IMR-90 (cell line): Measurements from ENCODE around the gene PRKCE. TPM values are rescaled to one million over a fixed set of nuclear protein-coding genes. Genes with fewer than 3 reads are reported as not detected.
A peak's percentile ranks its signal among the peaks of the same experiment; 100 is the strongest.

Source experiments
- ATAC-seq: fragments of 200-7000 bp; cut with Tn5 transposase; 2 replicates; pipeline ENCODE4 v1.9.1; 2020; ENCODE audit warnings: low read depth, mild to moderate bottlenecking, moderate library complexity
- BruUV-seq: library from RNA; stranded (reverse); fragments of 400-500 nt; replicated peaks from 2 replicates; lab custom pipeline; 2021; lab: Mats Ljungman, UMichigan
- CTCF ChIA-PET: fragments of 300-600 bp; formaldehyde crosslinking; extraction: SDS; loops from one replicate; lab custom pipeline; 2021; ENCODE audit warnings: antibody characterized with exemption; lab: Yijun Ruan, JAX
- POLR2A ChIA-PET: fragments of 300-600 bp; sonication (Branson Sonifier 250); formaldehyde crosslinking; loops from one replicate; lab custom pipeline; 2022; ENCODE audit warnings: antibody characterized with exemption; ENCODE audit not compliant: unreplicated experiment; lab: Charles Lee
- DNase-seq: peaks from one replicate; pipeline ENCODE4 v3.0.0; 2013
- H2AFZ ChIP-seq: replicated peaks from 2 replicates; pipeline ENCODE3; 2013; ENCODE audit warnings: low read length, mild to moderate bottlenecking; ENCODE audit not compliant: poor library complexity
- H2AK5ac ChIP-seq: 2 replicates; pipeline ENCODE4 v1.6.1; 2013; ENCODE audit warnings: low read depth, low read length, inconsistent platforms
- H2AK9ac ChIP-seq: replicated peaks from 2 replicates; pipeline ENCODE3; 2013; ENCODE audit warnings: mild to moderate bottlenecking, low read depth, low read length, moderate library complexity; ENCODE audit not compliant: poor library complexity
- H2BK120ac ChIP-seq: 2 replicates; pipeline ENCODE4 v1.6.1; 2013; ENCODE audit warnings: low read depth, low read length, inconsistent platforms
- H2BK15ac ChIP-seq: 3 replicates; pipeline ENCODE4 v1.6.1; 2013; ENCODE audit warnings: low read depth, low read length, inconsistent platforms
- H2BK20ac ChIP-seq: 2 replicates; pipeline ENCODE4 v1.6.1; 2013; ENCODE audit warnings: low read depth, mild to moderate bottlenecking, inconsistent platforms, low read length, moderate library complexity
- H2BK5ac ChIP-seq: 2 replicates; pipeline ENCODE4 v1.6.1; 2013; ENCODE audit warnings: mild to moderate bottlenecking, low read depth, low read length, inconsistent platforms; ENCODE audit not compliant: poor library complexity, severe bottlenecking
- H3K14ac ChIP-seq: replicated peaks from 2 replicates; pipeline ENCODE4 v1.6.1; 2013; ENCODE audit warnings: low read depth, low read length, inconsistent platforms
- H3K18ac ChIP-seq: 2 replicates; pipeline ENCODE4 v1.6.1; 2013; ENCODE audit warnings: low read depth, low read length, control low read depth
- H3K23ac ChIP-seq: 2 replicates; pipeline ENCODE4 v1.6.1; 2013; ENCODE audit warnings: low read depth, low read length, inconsistent platforms
- H3K27ac ChIP-seq: 2 replicates; pipeline ENCODE4 v1.5.1; 2013; ENCODE audit warnings: mild to moderate bottlenecking, control low read depth, low read length; ENCODE audit not compliant: insufficient read depth
- H3K27me3 ChIP-seq: 2 replicates; pipeline ENCODE4 v1.6.1; 2013; ENCODE audit warnings: low read length; ENCODE audit not compliant: control insufficient read depth, insufficient read depth
- H3K36me3 ChIP-seq: 2 replicates; pipeline ENCODE4 v1.6.1; 2013; ENCODE audit warnings: low read length, mixed read lengths; ENCODE audit not compliant: control insufficient read depth, insufficient read depth
- H3K4ac ChIP-seq: 2 replicates; pipeline ENCODE4 v1.6.1; 2013; ENCODE audit warnings: low read depth, low read length, inconsistent platforms
- H3K4me1 ChIP-seq: 2 replicates; pipeline ENCODE4 v1.6.1; 2013; ENCODE audit warnings: low read length, mixed read lengths; ENCODE audit not compliant: control insufficient read depth, insufficient read depth
- H3K4me2 ChIP-seq: 2 replicates; pipeline ENCODE4 v1.6.1; 2013; ENCODE audit warnings: low read depth, mild to moderate bottlenecking, control low read depth, low read length, moderate library complexity
- H3K4me3 ChIP-seq: 2 replicates; pipeline ENCODE4 v1.5.1; 2013; ENCODE audit warnings: low read depth, mild to moderate bottlenecking, control low read depth, low read length, moderate library complexity; ENCODE audit not compliant: insufficient read depth
- H3K56ac ChIP-seq: 2 replicates; pipeline ENCODE4 v1.6.1; 2013; ENCODE audit warnings: low read length, inconsistent platforms; ENCODE audit not compliant: insufficient read depth; ENCODE audit errors: extremely low read depth
- H3K79me1 ChIP-seq, 2 experiments: 2 replicates each; pipeline ENCODE4 v1.6.1; 2013; ENCODE audit warnings: low read length in 2 of 2, inconsistent platforms in 1 of 2, low read depth in 1 of 2
- H3K9ac ChIP-seq: 2 replicates; pipeline ENCODE4 v1.6.1; 2013; ENCODE audit warnings: low read depth, low read length, control low read depth
- H3K9me1 ChIP-seq: 2 replicates; pipeline ENCODE4 v1.6.1; 2013; ENCODE audit warnings: low read length, inconsistent platforms; ENCODE audit not compliant: insufficient read depth
- H3K9me3 ChIP-seq: 2 replicates; pipeline ENCODE4 v1.6.1; 2013; ENCODE audit warnings: low read length; ENCODE audit not compliant: control insufficient read depth, insufficient read depth
- H4K20me1 ChIP-seq: 2 replicates; pipeline ENCODE4 v1.6.1; 2013; ENCODE audit warnings: low read length, inconsistent platforms; ENCODE audit not compliant: insufficient read depth
- H4K5ac ChIP-seq: 2 replicates; pipeline ENCODE4 v1.6.1; 2013; ENCODE audit warnings: mild to moderate bottlenecking, low read depth, low read length, control low read depth
- H4K8ac ChIP-seq, 2 experiments: 2 replicates each; pipeline ENCODE4 v1.6.1; 2013; ENCODE audit warnings: low read depth in 2 of 2, low read length in 2 of 2, control low read depth in 1 of 2, inconsistent platforms in 1 of 2
- H4K91ac ChIP-seq: 2 replicates; pipeline ENCODE4 v1.6.1; 2013; ENCODE audit warnings: low read depth, low read length, inconsistent platforms; ENCODE audit not compliant: insufficient read depth
- CEBPB ChIP-seq: IDR thresholded peaks from 2 replicates; pipeline ENCODE4 v1.6.1; 2012; ENCODE audit warnings: low read depth, low read length, improper control_type of control experiment
- CHD1 ChIP-seq: IDR thresholded peaks from 2 replicates; pipeline ENCODE4 v1.6.1; 2012; ENCODE audit warnings: low read depth, low read length, improper control_type of control experiment
- CTCF ChIP-seq: conservative IDR thresholded peaks from 2 replicates; pipeline ENCODE4 v1.5.1; 2012; ENCODE audit warnings: mild to moderate bottlenecking, low read depth, low read length, improper control_type of control experiment
- FOS ChIP-seq: fragments of 150-350 bp; IDR thresholded peaks from 2 replicates; pipeline ENCODE4 v1.6.1; 2016; ENCODE audit warnings: low read depth, low read length
- MAFK ChIP-seq: IDR thresholded peaks from 2 replicates; pipeline ENCODE4 v1.6.1; 2012; ENCODE audit warnings: low read depth, low read length, improper control_type of control experiment
- MXI1 ChIP-seq: IDR thresholded peaks from 2 replicates; pipeline ENCODE4 v1.6.1; 2012; ENCODE audit warnings: low read depth, mild to moderate bottlenecking, low read length, moderate library complexity, borderline replicate concordance
- NFE2L2 ChIP-seq: fragments of 150-350 bp; IDR thresholded peaks from 2 replicates; pipeline ENCODE4 v1.6.1; 2016; ENCODE audit warnings: low read depth, mild to moderate bottlenecking, low read length
- RAD21 ChIP-seq: IDR thresholded peaks from 2 replicates; pipeline ENCODE4 v1.6.1; 2012; ENCODE audit warnings: low read length, improper control_type of control experiment
- SMC3 ChIP-seq: fragments of 150-350 bp; IDR thresholded peaks from 2 replicates; pipeline ENCODE4 v1.6.1; 2016; ENCODE audit warnings: low read depth, mild to moderate bottlenecking, antibody characterized with exemption, low read length, moderate library complexity
- USF2 ChIP-seq: fragments of 150-350 bp; IDR thresholded peaks from 2 replicates; pipeline ENCODE4 v1.6.1; 2017; ENCODE audit warnings: mild to moderate bottlenecking, antibody characterized with exemption, low read length, low read depth
- WGBS, 2 experiments: methylation state at CpG; one replicate each; pipeline versions ENCODE4 v1.1.5 to v1.1.7; 2013; ENCODE audit warnings: missing lambda C conversion rate in 2 of 2; ENCODE audit not compliant: insufficient read length in 1 of 2; ENCODE audit errors: extremely low coverage in 2 of 2; 5-methylcytosine and 5-hydroxymethylcytosine counted together
- dilution Hi-C: fragments of 300-500 bp; cut with HindIII; formaldehyde crosslinking; loops from one replicate; pipeline ENCODE4 v1.14.3; 2018; ENCODE audit warnings: low sequenced_read_pairs; ENCODE audit not compliant: unreplicated experiment
- in situ Hi-C: fragments of 300-500 bp; cut with MboI; formaldehyde crosslinking; loops from 3 replicates; pipeline ENCODE4 v1.14.3; 2019; ENCODE audit warnings: low sequenced_read_pairs, inconsistent platforms, mixed read lengths
- intact Hi-C: fragments of 100-400 bp; cut with micrococcal nuclease; formaldehyde crosslinking; loops from 2 replicates; pipeline ENCODE4 v1.10.0; 2022
- polyA plus RNA-seq, 3 experiments: library from polyadenylated mRNA; depleted of rRNA; stranded (reverse); fragments of >200 nt; gene quantifications; 2 replicates each; pipeline ENCODE4 v1.2.3, GENCODE V29; 2012; ENCODE audit warnings: low replicate concordance in 1 of 3
- total RNA-seq: library from RNA; depleted of rRNA; stranded (reverse); fragments of >200 nt; gene quantifications from 2 replicates; pipeline ENCODE4 v1.2.3, GENCODE V29; 2012

The PRKCE gene
- total and polyA plus RNA-seq, 2 of the 4 experiments (the other 2 are of a cell fraction) = 8.1 to 32.4 TPM

DNA sequence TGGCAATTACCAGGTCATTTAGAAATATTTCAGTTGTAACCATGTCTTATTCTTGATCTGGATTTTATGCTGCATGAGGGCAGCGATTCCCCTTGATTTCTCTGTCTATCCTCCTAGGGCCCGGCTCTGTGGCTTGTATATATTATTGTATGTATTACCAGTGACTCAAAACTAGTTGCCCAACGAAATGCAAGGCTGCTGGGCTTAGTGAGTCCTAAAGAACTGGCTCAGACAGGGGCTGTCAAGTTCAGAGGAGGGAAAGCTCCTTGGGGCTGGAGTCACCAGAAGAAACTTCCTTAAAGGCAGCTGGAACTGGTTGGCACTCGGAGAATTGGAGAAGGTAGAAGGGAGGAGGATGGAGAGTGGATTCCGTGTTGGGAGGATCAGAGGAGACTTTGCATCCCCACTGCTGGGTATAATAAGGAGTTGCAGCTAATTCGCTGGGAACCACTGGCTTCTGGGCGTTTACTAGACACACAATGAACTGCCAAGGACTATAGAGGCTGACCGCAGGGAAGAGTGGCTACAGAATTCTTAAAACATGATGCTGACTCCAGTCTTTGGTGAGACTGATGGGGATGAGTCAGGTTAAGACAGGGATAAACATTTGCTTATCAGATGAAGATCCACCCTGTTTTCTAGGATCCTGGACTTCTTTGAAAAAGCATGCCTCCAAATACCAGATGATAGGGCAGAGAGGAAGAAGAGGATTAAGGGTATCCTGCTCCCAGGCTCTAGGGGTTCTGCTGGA lies 104.3 kb downstream of the PRKCE start:
- Histone ChIP-seq H3K4ac (no peak overlapping the region; the same call in 1 of the 2 replicates), H2AFZ (peak overlapping the region; percentile 54), H3K27ac (no peak overlapping the region), H3K9me3 (no peaks in the 10 kb centered on the region), H4K91ac (peak overlapping the region; percentile 45; the same call in 1 of the 2 replicates), H2BK120ac (no peak overlapping the region; the same call in 1 of the 2 replicates), H3K36me3 (no peaks in the 10 kb centered on the region), H3K27me3 (no peaks in the 10 kb centered on the region), H4K5ac (no peak overlapping the region), H2BK5ac (no peak overlapping the region), H2AK9ac (no peak overlapping the region), H3K4me1 (peaks cover 17% of the 10 kb centered on the region), H3K56ac (no peak overlapping the region), H4K8ac (peak overlapping the region in 1 of 2 experiments; percentile 28; a peak in 1 of 4 replicates), H3K79me1 (peaks cover 17 to 53% of the 10 kb centered on the region in 2 experiments), H3K4me2 (0 out of 2 replicates have a peak overlapping the region, but pooled peaks have one; percentile 2), H2AK5ac (no peak overlapping the region), H2BK20ac (peak overlapping the region; percentile 50; the same call in 1 of the 2 replicates), H3K4me3 (no peak overlapping the region), H3K18ac (no peak overlapping the region), H2BK15ac (no peak overlapping the region), H3K9me1 (peaks cover 28% of the 10 kb centered on the region), H4K20me1 (peaks cover 24% of the 10 kb centered on the region), H3K9ac (no peak overlapping the region), H3K23ac (no peak overlapping the region; the same call in 1 of the 2 replicates), H3K14ac (0 out of 2 replicates have a peak overlapping the region, but pooled peaks have one; percentile 30)
- intact Hi-C loops (loop anchor here (5.0 kb wide), 1 partner anchor 103 kb away; the partner anchor contains the start of gene PRKCE), in situ Hi-C loops (no loop called here), dilution Hi-C loops (no loop called here)
- DNase-seq = peak; percentile 90
- CTCF ChIA-PET = interaction anchor here (0.6 to 1.0 kb wide), 2 partner anchors 10 to 383 kb away, joined by 3 read pairs; no protein-coding TSS in a partner anchor
- 0% methylated on average over 1 of the region's 8 CpGs; no CpG with 5 or more reads in 1 of the 2 experiments for WGBS, 2 experiments
- peak; percentile 76 for ATAC-seq
- TF ChIP-seq CHD1 (no peak), MXI1 (no peak), NFE2L2 (no peak), RAD21 (no peak), USF2 (no peak), SMC3 (no peak), CEBPB (peak; percentile 73), MAFK (peak; percentile 28; the same call in 1 of the 2 replicates), FOS (peak; percentile 65), CTCF (no peak)
- BruUV-seq = no TSS peak
- POLR2A ChIA-PET = no interaction called here
